Globus pallidus (tissue), 1 donor: ENCODE measurements around the gene ALOX15.
"Not testable (repeated sequence)": the region's sequence is repeated elsewhere in the genome, so short reads cannot be mapped to it uniquely, and the experiment has no call there.

Source experiments
- DNase-seq: peaks from one replicate; pipeline ENCODE4 v3.0.0-alpha.2; 2015; ENCODE audit warnings: low spot score

The ALOX15 gene, protein sequence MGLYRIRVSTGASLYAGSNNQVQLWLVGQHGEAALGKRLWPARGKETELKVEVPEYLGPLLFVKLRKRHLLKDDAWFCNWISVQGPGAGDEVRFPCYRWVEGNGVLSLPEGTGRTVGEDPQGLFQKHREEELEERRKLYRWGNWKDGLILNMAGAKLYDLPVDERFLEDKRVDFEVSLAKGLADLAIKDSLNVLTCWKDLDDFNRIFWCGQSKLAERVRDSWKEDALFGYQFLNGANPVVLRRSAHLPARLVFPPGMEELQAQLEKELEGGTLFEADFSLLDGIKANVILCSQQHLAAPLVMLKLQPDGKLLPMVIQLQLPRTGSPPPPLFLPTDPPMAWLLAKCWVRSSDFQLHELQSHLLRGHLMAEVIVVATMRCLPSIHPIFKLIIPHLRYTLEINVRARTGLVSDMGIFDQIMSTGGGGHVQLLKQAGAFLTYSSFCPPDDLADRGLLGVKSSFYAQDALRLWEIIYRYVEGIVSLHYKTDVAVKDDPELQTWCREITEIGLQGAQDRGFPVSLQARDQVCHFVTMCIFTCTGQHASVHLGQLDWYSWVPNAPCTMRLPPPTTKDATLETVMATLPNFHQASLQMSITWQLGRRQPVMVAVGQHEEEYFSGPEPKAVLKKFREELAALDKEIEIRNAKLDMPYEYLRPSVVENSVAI

GRCh38 chr17:4641297-4642195 is at the start of gene ALOX15:
TSS of gene ALOX15 (minus strand) at chr17:4641678. CDS start at chr17:4641651, 27 bp downstream.
- no peak for DNase-seq

- no peak for DNase-seq
These were observed 49.3 kb upstream of the ALOX15 start for GRCh38 chr17:4690745-4691144.

GRCh38 chr17:4689872-4690271 is 48.4 kb upstream of the ALOX15 start:
- not testable (repeated sequence) for DNase-seq

DNA sequence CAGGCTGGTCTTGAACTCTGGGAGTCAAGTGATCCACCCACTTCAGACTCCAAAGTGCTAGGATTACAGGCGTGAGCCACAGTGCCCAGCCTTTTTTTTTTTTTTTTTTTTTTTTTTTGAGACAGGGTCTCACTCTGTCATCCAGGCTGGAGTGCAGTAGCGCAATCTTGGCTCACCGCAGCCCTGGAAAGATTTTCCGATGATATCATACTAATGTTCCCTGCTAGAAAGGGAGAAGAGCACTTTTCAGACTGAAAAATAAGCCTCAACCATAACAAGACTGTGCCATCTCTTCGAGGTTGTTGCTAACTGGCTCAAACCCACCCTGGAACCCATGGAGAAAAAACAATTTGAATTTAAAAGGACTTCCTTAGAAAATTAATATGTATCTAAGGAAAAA is 42.3 kb upstream of the ALOX15 start:
- not testable (repeated sequence) for DNase-seq

GRCh38 chr17:4679658-4680057 is 38.2 kb upstream of the ALOX15 start:
- DNase-seq: no peak

DNA sequence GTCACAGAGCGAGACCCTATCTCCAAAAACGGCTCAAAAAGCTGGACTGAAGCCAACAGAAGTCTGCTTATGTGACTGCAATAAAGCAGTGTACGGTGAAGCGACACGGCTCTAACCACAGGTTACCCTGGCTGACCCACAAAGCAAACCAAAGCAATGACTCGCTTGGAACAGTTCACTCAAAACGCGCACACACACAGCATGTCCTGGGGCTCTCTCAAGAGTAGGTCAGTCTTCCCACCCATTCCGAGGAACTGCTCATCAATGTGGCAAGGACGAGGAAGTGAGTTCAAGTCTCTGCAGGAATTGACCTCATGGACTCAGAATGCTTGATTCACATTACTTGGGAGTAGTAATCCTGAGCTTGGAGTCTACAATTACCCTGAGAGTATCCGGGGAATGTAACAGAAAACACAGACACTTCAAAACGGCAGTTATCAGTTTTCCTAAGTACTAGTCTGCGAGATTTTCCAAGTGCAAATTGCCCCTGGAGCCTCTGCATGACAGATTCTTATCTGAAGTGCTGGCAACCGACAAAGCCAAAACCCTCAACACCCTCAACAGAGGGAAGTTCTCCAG is 37.1 kb upstream of the ALOX15 start:
- DNase-seq: no peak

- no peak for DNase-seq
These were observed 35.3 kb upstream of the ALOX15 start for GRCh38 chr17:4676791-4677190.

DNA sequence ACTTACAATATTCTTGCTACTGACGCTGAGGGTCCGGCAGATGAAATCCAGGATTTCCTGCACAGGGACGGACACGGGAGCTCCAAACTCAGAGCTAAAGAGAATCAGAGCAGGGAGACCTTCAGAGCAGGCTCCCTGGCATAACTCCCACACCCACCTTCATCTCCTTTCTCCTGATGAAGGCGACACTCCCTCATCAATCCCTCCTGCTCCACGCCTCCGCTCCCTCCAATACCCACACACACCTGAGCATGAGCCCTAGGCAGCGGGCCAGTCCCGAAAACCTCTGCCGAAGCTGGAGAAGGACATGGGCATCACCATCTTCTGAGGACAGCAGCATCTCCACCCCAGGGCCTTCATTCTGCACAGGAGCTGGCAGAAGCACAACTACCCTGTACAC is 34.3 kb upstream of the ALOX15 start:
- no peak for DNase-seq

GRCh38 chr17:4674685-4674998 is 33.2 kb upstream of the ALOX15 start:
- no peak for DNase-seq

GRCh38 chr17:4673986-4674684 is 32.7 kb upstream of the ALOX15 start:
- no peak for DNase-seq

GRCh38 chr17:4673169-4673568 is 31.7 kb upstream of the ALOX15 start:
- no peak for DNase-seq

DNA sequence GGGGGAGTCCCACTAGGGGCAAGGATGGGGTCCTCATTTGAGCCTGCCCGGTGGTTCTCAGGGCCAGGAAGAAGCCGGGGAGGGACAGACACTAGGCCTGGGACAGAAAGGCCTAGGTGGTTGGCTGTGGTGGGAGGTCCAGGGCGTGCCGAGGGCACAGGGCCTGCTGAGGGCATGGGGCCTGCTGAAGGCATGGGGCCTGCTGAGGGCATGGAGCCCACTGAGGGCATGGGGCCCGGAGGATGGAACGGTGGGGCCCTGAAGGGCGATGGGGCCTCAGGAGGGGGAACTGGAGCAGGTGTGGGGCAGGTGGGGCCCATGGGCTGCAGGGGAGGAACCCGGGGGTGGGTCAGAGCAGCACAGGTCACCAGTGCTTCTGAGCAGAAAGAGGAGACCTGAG is 31.3 kb upstream of the ALOX15 start:
- no peak for DNase-seq

DNA sequence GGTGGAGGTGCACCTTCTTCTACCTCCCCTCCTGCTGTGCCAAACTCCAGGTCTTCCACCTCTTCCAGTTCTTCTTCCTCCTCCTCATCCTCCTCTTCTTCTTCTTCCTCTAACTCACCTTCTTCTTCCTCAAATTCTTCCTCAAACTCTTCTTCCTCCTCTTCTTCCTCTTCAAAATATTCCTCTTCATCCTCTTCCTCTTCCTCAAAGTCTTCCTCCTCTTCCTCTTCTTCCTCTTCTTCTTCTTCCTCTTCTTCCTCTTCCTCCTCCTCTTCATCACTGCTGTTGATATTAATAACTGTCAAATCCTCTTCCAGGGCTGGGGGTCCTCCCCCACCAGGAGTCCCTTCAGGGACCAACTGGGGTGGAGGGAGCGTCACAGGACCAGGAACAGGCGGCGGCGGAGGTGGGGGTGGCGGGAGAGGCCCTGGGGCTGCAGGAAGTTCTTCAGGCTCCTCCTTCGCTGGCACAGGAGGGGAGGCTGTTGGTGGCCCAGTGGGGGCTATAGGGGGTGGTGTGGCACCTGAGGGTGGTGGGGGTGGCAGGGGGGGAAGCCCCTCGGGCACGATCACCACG is 30.7 kb upstream of the ALOX15 start:
- no peak for DNase-seq

DNA sequence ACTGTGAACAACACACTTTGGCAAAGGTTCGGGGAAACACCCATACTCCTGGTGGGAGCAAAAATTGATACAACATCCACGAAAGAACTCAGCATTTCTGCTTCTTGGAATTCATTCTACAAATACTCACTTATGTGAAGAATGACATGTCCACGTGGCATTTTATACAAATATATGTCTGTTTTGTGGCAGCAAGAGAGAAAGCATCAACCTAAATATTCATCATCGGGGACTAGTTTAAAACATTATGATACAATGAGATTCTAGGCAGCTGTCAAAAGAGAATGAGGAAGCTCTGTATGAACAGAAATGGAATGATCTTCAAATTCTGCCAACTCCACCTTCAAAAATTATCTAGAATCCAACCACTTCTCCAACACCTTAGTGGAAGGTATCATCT is 25.7 kb upstream of the ALOX15 start:
- DNase-seq: no peak

DNA sequence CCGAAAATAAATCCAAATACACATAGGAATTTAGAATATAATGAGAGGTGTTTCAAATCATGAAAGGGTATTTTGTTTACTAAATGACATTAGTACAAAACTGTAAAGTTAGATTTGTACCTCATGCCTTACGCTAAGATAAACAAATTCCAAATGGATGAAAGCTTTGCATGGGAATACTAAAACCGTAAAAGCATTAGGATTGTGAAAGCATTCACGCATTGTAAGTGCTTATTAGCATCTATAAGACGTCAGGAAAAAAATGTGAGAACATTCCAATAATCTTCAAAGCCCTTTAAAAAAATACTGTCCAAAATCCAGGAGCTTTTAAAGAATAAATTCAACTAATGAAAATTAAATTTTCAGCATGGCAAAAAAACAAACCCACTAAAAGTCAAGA is 24.8 kb upstream of the ALOX15 start:
- no peak for DNase-seq

GRCh38 chr17:4665027-4665426 is 23.5 kb upstream of the ALOX15 start:
- DNase-seq: no peak

DNA sequence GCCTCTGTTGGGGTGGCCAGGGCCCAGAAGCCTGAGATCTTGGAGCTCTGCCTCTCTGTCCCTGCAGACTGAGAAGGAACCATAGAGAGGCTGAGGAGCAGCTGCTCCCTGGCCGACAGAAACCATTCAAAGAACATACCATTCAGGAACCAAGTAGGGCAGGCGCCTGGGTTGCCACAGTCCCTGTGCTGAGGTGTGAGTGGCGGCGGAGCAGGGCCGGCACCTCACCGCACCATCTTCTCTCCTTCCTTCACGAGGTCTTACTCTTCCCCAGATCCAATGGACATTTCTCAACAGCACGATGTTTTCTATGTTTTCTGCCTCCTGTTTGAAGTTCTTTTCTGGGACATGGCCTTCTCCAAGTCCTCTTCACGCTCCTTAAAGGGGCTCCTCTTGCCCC is 22.8 kb upstream of the ALOX15 start:
- DNase-seq: no peak

DNA sequence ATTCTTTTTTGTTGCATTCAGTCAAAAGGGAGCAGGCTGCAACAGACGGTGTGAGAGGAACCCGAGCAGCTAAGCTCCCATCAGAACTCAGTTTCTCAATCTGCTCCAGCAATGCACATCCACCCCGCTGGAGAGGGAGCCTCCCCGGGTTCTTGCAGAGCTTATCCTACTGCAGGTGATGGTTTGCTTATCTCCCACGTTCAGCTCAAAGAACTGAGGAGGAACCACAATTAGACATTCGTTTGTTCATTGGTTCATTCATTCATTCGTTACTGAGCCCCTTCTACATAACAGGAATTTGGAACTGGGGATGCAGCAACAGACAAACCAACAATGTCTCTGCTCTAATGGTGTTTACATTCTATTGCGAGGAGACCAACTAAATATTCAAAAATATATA is 22.2 kb upstream of the ALOX15 start:
- no peak for DNase-seq

GRCh38 chr17:4658478-4659305 is 17.2 kb upstream of the ALOX15 start:
- DNase-seq: no peak

GRCh38 chr17:4657678-4658077 is 16.2 kb upstream of the ALOX15 start:
- no peak for DNase-seq
